GM12878 (cell line): ENCODE measurements around the gene SMIM14. TPM values are rescaled to one million over a fixed set of nuclear protein-coding genes. Genes with fewer than 3 reads are reported as not detected.

Experiments
- ATAC-seq: fragments of 200-7000 bp; cut with Tn5 transposase; 3 replicates; pipeline ENCODE4 v1.9.1; 2020; ENCODE audit warnings: mild to moderate bottlenecking, moderate library complexity
- BruUV-seq: library from RNA; stranded (reverse); fragments of 400-500 nt; replicated peaks from 2 replicates; lab custom pipeline; 2021; lab: Mats Ljungman, UMichigan
- CTCF ChIA-PET: fragments of 300-600 bp; sonication (Branson Sonifier 250); formaldehyde crosslinking; extraction: SDS; loops from one replicate; lab custom pipeline; 2021; ENCODE audit warnings: inconsistent platforms; lab: Yijun Ruan, JAX
- POLR2A ChIA-PET: fragments of 350-600 bp; formaldehyde crosslinking; extraction: SDS; loops from one replicate; lab custom pipeline; 2021; ENCODE audit warnings: inconsistent platforms; lab: Charles Lee
- RAD21 ChIA-PET: fragments of 300-600 bp; sonication (Branson Sonifier 250); formaldehyde crosslinking; loops from one replicate; lab custom pipeline; 2023; ENCODE audit warnings: antibody characterized with exemption; ENCODE audit not compliant: unreplicated experiment; lab: Charles Lee
- SMC1A ChIA-PET: fragments of 300-600 bp; sonication (Branson Sonifier 250); formaldehyde crosslinking; loops from one replicate; lab custom pipeline; 2023; ENCODE audit not compliant: unreplicated experiment, uncharacterized antibody; lab: Charles Lee
- DNase-seq: peaks from one replicate; pipeline ENCODE4 v3.0.0-alpha.2; 2011; ENCODE audit warnings: low read depth, low spot score
- FAIRE-seq: peaks from 3 replicates; lab custom pipeline; 2011; peaks lifted over from hg19 to GRCh38; lab: Jason Lieb, UNC
- H2AFZ ChIP-seq: 2 replicates; pipeline ENCODE4 v1.6.0; 2011; ENCODE audit warnings: low read depth, low read length, control low read depth; ENCODE audit not compliant: control insufficient read depth
- H3K27ac ChIP-seq: 2 replicates; pipeline ENCODE4 v1.5.1; 2011; ENCODE audit warnings: control low read depth; ENCODE audit not compliant: control insufficient read depth, insufficient read depth
- H3K27me3 ChIP-seq, 2 experiments: replicated peaks in 1 of 2; 2 replicates each; pipeline versions ENCODE4 v1.6.0 to v1.6.1; 2011; ENCODE audit warnings: low read length in 1 of 2; ENCODE audit not compliant: control insufficient read depth in 2 of 2, insufficient read depth in 2 of 2
- H3K36me3 ChIP-seq, 2 experiments: 2 replicates each; pipeline ENCODE4 v1.5.1; 2011; ENCODE audit warnings: low read length in 1 of 2; ENCODE audit not compliant: control insufficient read depth in 2 of 2, insufficient read depth in 2 of 2
- H3K4me1 ChIP-seq: 2 replicates; pipeline ENCODE4 v1.6.1; 2011; ENCODE audit warnings: mild to moderate bottlenecking, low read length, moderate library complexity, mixed read lengths; ENCODE audit not compliant: control insufficient read depth, insufficient read depth
- H3K4me2 ChIP-seq: 2 replicates; pipeline ENCODE4 v1.6.0; 2011; ENCODE audit warnings: control low read depth; ENCODE audit not compliant: control insufficient read depth, insufficient read depth
- H3K4me3 ChIP-seq: fragments of 200-600 bp; sonication (generic); 2 replicates; pipeline ENCODE4 v1.5.1; 2016
- H3K79me2 ChIP-seq: 2 replicates; pipeline ENCODE4 v1.6.0; 2011; ENCODE audit warnings: low read length; ENCODE audit not compliant: control insufficient read depth, insufficient read depth
- H3K9ac ChIP-seq: 2 replicates; pipeline ENCODE4 v1.8.0; 2011; ENCODE audit warnings: low read length, control low read depth, mixed read lengths; ENCODE audit not compliant: control insufficient read depth, insufficient read depth
- H3K9me3 ChIP-seq: replicated peaks from 3 replicates; pipeline ENCODE4 v1.5.1; 2011; ENCODE audit warnings: mild to moderate bottlenecking, low read length; ENCODE audit not compliant: control insufficient read depth, insufficient read depth
- H4K20me1 ChIP-seq: 2 replicates; pipeline ENCODE4 v1.6.0; 2011; ENCODE audit not compliant: control insufficient read depth, insufficient read depth
- CEBPB ChIP-seq, 2 experiments: fragments of 150-350 bp in 1 of 2; IDR thresholded peaks; 2 replicates each; pipeline ENCODE4 v1.6.1; 2012 to 2014; ENCODE audit warnings: low read depth in 2 of 2, low read length in 2 of 2, borderline replicate concordance in 1 of 2, inconsistent platforms in 1 of 2
- CREB1 ChIP-seq: IDR thresholded peaks from 2 replicates; pipeline ENCODE4 v1.6.1; 2012; ENCODE audit warnings: low read depth, mild to moderate bottlenecking, inconsistent platforms
- FOS ChIP-seq: IDR thresholded peaks from 3 replicates; pipeline ENCODE4 v1.6.1; 2011; ENCODE audit warnings: borderline replicate concordance; ENCODE audit not compliant: insufficient read length; ENCODE audit errors: extremely low read depth
- MEF2A ChIP-seq: IDR thresholded peaks from 2 replicates; pipeline ENCODE4 v1.6.1; 2011; ENCODE audit warnings: low read depth, mild to moderate bottlenecking, low read length, moderate library complexity; ENCODE audit not compliant: insufficient read depth
- NFIC ChIP-seq: IDR thresholded peaks from 2 replicates; pipeline ENCODE4 v1.6.1; 2012; ENCODE audit warnings: low read depth, mild to moderate bottlenecking, inconsistent platforms, low read length, moderate library complexity
- POLR2AphosphoS2 ChIP-seq: IDR thresholded peaks from 2 replicates; pipeline ENCODE4 v1.6.1; 2011; ENCODE audit warnings: low read depth, mild to moderate bottlenecking, low read length, improper control_type of control experiment, moderate library complexity
- RFX5 ChIP-seq: IDR thresholded peaks from 2 replicates; pipeline ENCODE4 v1.6.1; 2011; ENCODE audit warnings: low read depth, low read length, improper control_type of control experiment
- SMAD1 ChIP-seq: fragments of 450-650 bp; IDR thresholded peaks from 2 replicates; pipeline ENCODE4 v1.6.1; 2018; ENCODE audit warnings: mild to moderate bottlenecking, low read depth; ENCODE audit not compliant: partially characterized antibody
- SMARCA5 ChIP-seq: fragments of 450-650 bp; IDR thresholded peaks from 2 replicates; pipeline ENCODE4 v1.6.1; 2017; ENCODE audit warnings: mild to moderate bottlenecking
- SPI1 ChIP-seq: IDR thresholded peaks from 2 replicates; pipeline ENCODE4 v1.6.1; 2011; ENCODE audit warnings: low read depth, mild to moderate bottlenecking, low read length, moderate library complexity, borderline replicate concordance; ENCODE audit not compliant: insufficient read depth
- ZNF207 ChIP-seq: fragments of 450-650 bp; IDR thresholded peaks from 2 replicates; pipeline ENCODE4 v1.6.1; 2014; ENCODE audit warnings: antibody characterized with exemption, mild to moderate bottlenecking, borderline replicate concordance
- ZNF384 ChIP-seq: IDR thresholded peaks from 2 replicates; pipeline ENCODE4 v1.6.1; 2012; ENCODE audit warnings: low read depth, mild to moderate bottlenecking, low read length, improper control_type of control experiment, borderline replicate concordance
- WGBS: methylation state at CpG from one replicate; pipeline ENCODE4 v1.1.6; 2016; ENCODE audit warnings: low lambda C conversion rate; ENCODE audit not compliant: insufficient replicate concordance, insufficient coverage; ENCODE audit errors: missing lambda C conversion rate; 5-methylcytosine and 5-hydroxymethylcytosine counted together
- in situ Hi-C: fragments of 300-500 bp; cut with MboI; formaldehyde crosslinking; loops from 9 replicates; pipeline ENCODE4 v1.14.3; 2018; ENCODE audit warnings: mixed read lengths
- intact Hi-C: fragments of 100-400 bp; cut with micrococcal nuclease; formaldehyde crosslinking; loops from one replicate; pipeline ENCODE4 v1.14.2; 2022; ENCODE audit not compliant: unreplicated experiment
- polyA plus RNA-seq, 11 experiments: library from polyadenylated mRNA; depleted of rRNA in 4 of 11; unstranded in 6 of 11; stranded (reverse) in 5 of 11; fragments of >200 nt; fragmentation: Nextera tagmentation in 4 of 11; fragmentation: Illumina TruSeq in 1 of 11; extraction: Ambion mirVana in 4 of 11; extraction: Trizol in 1 of 11; gene quantifications; 1 replicate in 1 of 11; 2 replicates in 10 of 11; pipeline versions ENCODE4 v1.2.1 to v1.2.3, GENCODE V29; 2011 to 2016; ENCODE audit warnings: inconsistent platforms in 2 of 11, missing spikeins in 2 of 11, low read depth in 1 of 11
- total RNA-seq, 4 experiments: library from RNA; depleted of rRNA in 3 of 4; stranded (reverse); fragments of >200 nt in 3 of 4; fragmentation: Illumina TruSeq in 1 of 4; extraction: Trizol in 1 of 4; gene quantifications; 2 replicates each; pipeline versions ENCODE4 v1.2.1 to v1.2.3, GENCODE V29; 2013 to 2021
- TF ChIP-seq, protein P1 (sequence below): fragments of 450-650 bp; formaldehyde crosslinking; IDR thresholded peaks from 2 replicates; pipeline ENCODE4 v1.4.0; 2022; ENCODE audit warnings: mild to moderate bottlenecking, moderate library complexity

The SMIM14 gene
- total and polyA plus RNA-seq, 10 of the 15 experiments (the other 5 are each of a cell fraction or from before 2014, with no cell fraction given) = 125 to 671 (median 188) TPM

DNA sequence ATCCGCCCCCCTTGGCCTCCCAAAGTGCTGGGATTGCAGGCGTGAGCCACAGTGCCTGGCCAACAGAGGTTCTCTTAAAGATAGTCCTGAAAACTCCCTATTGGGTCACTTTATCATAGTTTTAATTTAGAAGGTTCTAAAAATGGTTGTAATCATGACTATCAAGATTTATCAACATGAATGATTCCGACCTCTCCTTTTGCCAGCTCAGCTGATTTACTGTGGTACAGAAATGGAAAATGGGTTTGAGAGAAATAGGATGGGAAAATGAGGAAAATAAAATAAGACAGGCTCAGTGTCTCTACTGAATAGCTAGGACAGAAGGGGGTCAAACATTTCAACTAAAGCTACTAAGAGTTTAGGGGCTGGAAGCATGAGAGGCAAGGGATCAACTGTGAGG, 83.2 kb downstream of the SMIM14 start:
- ChIA-PET POLR2A (interaction anchor here (0.6 kb wide), 1 partner anchor 82 kb away, joined by 4 read pairs; no protein-coding TSS in a partner anchor), RAD21 (interaction anchor here (1.0 kb wide), 1 partner anchor 13 kb away, joined by 3 read pairs; no protein-coding TSS in a partner anchor), SMC1A (interaction anchor here (0.6 kb wide), 2 partner anchors 316 to 420 kb away, joined by 3 read pairs; no protein-coding TSS in a partner anchor), CTCF (interaction anchor here (1.0 kb wide), 1 partner anchor 86 kb away, joined by 3 read pairs; no protein-coding TSS in a partner anchor)
- Histone ChIP-seq H3K9me3 (no peaks in the 10 kb centered on the region), H3K27ac (no peak overlapping the region), H3K4me1 (no peaks in the 10 kb centered on the region), H4K20me1 (no peaks in the 10 kb centered on the region), H3K36me3 (peaks cover 0 to 3% of the 10 kb centered on the region in 2 experiments; a peak in 2 of 4 replicates), H3K79me2 (no peaks in the 10 kb centered on the region), H2AFZ (no peak overlapping the region), H3K9ac (no peak overlapping the region), H3K4me3 (no peak overlapping the region), H3K27me3 (no peaks in the 10 kb centered on the region), H3K4me2 (no peak overlapping the region)
- no TSS peak for BruUV-seq
- in situ Hi-C loops (no loop called here), intact Hi-C loops (no loop called here)
- no peak for TF ChIP-seq CREB1
- TF ChIP-seq SPI1 = no peak
- no peak for TF ChIP-seq NFIC
- no peak for TF ChIP-seq MEF2A
- DNase-seq = no peak
- no peak for FAIRE-seq
- 83% methylated on average over 3 of the region's 3 CpGs for WGBS
- ATAC-seq = no peak

DNA sequence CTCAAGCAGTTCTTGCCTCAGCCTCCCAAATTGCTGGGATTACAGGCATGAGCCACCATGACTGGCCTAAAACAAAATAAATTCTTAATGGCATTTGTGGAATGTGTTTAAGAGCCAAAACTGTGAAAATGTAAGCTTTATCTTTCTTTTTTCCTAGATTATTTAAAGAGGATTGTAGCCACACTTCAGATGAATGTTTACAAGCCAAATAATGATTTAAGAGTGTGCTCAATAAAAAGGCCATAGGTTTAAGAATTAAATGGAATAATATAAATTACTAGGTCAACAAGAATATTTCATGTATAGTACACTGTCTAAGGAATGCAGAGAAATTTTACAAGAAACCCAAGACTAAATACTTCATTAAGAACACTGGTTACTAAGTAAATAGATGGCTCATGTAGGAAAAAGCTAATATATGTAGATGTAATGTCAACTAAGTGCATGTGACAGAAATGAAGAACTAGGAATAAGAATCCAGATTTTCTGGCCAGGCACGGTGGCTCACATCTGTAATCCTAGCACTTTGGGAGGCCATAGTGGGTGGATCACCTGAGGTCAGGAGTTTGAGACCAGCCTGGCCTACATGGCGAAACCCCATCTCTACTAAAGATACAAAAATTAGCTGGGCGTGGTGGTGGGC, 90.1 kb downstream of the SMIM14 start:
- Histone ChIP-seq H3K9me3 (no peaks in the 10 kb centered on the region), H3K4me3 (no peak overlapping the region), H2AFZ (no peak overlapping the region), H3K36me3 (peaks cover 0 to 3% of the 10 kb centered on the region in 2 experiments; a peak in 2 of 4 replicates), H3K27ac (no peak overlapping the region), H3K79me2 (no peaks in the 10 kb centered on the region), H3K4me1 (no peaks in the 10 kb centered on the region), H3K9ac (no peak overlapping the region), H4K20me1 (no peaks in the 10 kb centered on the region), H3K27me3 (no peaks in the 10 kb centered on the region), H3K4me2 (no peak overlapping the region)
- ChIA-PET POLR2A (interaction anchor here (0.8 to 1.2 kb wide), 2 partner anchors 20 to 70 kb away, joined by 3 to 5 read pairs; no protein-coding TSS in a partner anchor), RAD21 (interaction anchor here (1.5 kb wide), 1 partner anchor 65 kb away, joined by 3 read pairs; no protein-coding TSS in a partner anchor), CTCF (interaction anchor here (0.9 to 1.4 kb wide), 3 partner anchors 10 to 110 kb away, joined by 3 to 4 read pairs (median 3); no protein-coding TSS in a partner anchor), SMC1A (interaction anchor here (0.5 to 1.1 kb wide), 2 partner anchors 10 to 74 kb away, joined by 3 read pairs; no protein-coding TSS in a partner anchor)
- ATAC-seq (no peak), FAIRE-seq (no peak), DNase-seq (no peak)
- in situ Hi-C loops = no loop called here
- WGBS = 100% methylated on average over 3 of the region's 3 CpGs
- no TSS peak for BruUV-seq
- intact Hi-C loops = no loop called here
- no peak for TF ChIP-seq RFX5
- TF ChIP-seq SMARCA5 = no peak
- no peak for TF ChIP-seq ZNF384
- TF ChIP-seq CEBPB (IDR thresholded peaks at IDR 0.05; ENCODE audit: borderline replicate concordance in 1 of 2, low read depth in 2 of 2, low read length in 2 of 2) = no peak
- no peak for TF ChIP-seq SMAD1
- no peak for TF ChIP-seq ZNF207
- TF ChIP-seq, protein P1, sequence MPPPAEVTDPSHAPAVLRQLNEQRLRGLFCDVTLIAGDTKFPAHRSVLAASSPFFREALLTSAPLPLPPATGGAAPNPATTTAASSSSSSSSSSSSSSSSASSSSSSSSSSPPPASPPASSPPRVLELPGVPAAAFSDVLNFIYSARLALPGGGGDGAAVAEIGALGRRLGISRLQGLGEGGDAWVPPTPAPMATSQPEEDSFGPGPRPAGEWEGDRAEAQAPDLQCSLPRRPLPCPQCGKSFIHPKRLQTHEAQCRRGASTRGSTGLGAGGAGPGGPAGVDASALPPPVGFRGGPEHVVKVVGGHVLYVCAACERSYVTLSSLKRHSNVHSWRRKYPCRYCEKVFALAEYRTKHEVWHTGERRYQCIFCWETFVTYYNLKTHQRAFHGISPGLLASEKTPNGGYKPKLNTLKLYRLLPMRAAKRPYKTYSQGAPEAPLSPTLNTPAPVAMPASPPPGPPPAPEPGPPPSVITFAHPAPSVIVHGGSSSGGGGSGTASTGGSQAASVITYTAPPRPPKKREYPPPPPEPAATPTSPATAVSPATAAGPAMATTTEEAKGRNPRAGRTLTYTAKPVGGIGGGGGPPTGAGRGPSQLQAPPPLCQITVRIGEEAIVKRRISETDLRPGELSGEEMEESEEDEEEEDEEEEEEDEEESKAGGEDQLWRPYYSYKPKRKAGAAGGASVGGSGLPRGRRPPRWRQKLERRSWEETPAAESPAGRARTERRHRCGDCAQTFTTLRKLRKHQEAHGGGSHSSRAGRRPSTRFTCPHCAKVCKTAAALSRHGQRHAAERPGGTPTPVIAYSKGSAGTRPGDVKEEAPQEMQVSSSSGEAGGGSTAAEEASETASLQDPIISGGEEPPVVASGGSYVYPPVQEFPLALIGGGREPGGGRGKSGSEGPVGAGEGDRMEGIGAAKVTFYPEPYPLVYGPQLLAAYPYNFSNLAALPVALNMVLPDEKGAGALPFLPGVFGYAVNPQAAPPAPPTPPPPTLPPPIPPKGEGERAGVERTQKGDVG = no peak
- TF ChIP-seq FOS = no peak
- TF ChIP-seq POLR2AphosphoS2 = no peak
